ENCODE data around the gene CTIF. TPM values are rescaled to one million over a fixed set of nuclear protein-coding genes. Genes with fewer than 3 reads are reported as not detected.

The CTIF gene
- total RNA-seq, 6 donors from 2014 or later = 32.1 to 62.4 (median 47.8) TPM

- TF ChIP-seq POLR2AphosphoS5 (IDR thresholded peaks at IDR 0.05) (no peak), CTCF (IDR thresholded peaks at IDR 0.05) (no peak), POLR2A (IDR thresholded peaks at IDR 0.05) (no peak), EP300 (IDR thresholded peaks at IDR 0.05) (no peak)
- ATAC-seq (ENCODE audit: low FRiP score in 2 of 2) (no peak), DNase-seq (no peak)
- no peaks in the 10 kb centered on the region for H3K9me3 ChIP-seq
- H3K27ac ChIP-seq = no peak overlapping the region
- WGBS, 2 donors = 69 to 70% methylated on average over 14 of the region's 14 CpGs
- H3K4me3 ChIP-seq = no peak overlapping the region
- H3K4me1 ChIP-seq = peaks cover 20 to 43% (median 24%) of the 10 kb centered on the region in 4 donors
- no peaks in the 10 kb centered on the region for H3K36me3 ChIP-seq
- H3K27me3 ChIP-seq = no peaks in the 10 kb centered on the region
Measured at GRCh38 chr18:48893061-48893607, 354.3 kb downstream of the CTIF start.

- Histone ChIP-seq H3K27me3 (no peaks in the 10 kb centered on the region), H3K27ac (no peak overlapping the region), H3K36me3 (no peaks in the 10 kb centered on the region), H3K9me3 (no peaks in the 10 kb centered on the region), H3K4me1 (peaks cover 18 to 36% (median 23%) of the 10 kb centered on the region in 4 donors), H3K4me3 (no peak overlapping the region)
- 79 to 88% methylated on average over 13 to 18 of the region's 25 CpGs for WGBS, 2 donors
- DNase-seq = peak in 1 of 2 donors; percentile 82
- TF ChIP-seq CTCF (IDR thresholded peaks at IDR 0.05) = no peak
- no peak for TF ChIP-seq POLR2A (IDR thresholded peaks at IDR 0.05)
- TF ChIP-seq EP300 (IDR thresholded peaks at IDR 0.05) = no peak
- TF ChIP-seq POLR2AphosphoS5 (IDR thresholded peaks at IDR 0.05) = no peak
- peak in 1 of 2 donors; percentile 47 for ATAC-seq (ENCODE audit: low FRiP score in 2 of 2)
Measured at GRCh38 chr18:48893608-48894600, 355.1 kb downstream of the CTIF start.

- DNase-seq (no peak), ATAC-seq (ENCODE audit: low FRiP score in 2 of 2) (no peak)
- Histone ChIP-seq H3K36me3 (no peaks in the 10 kb centered on the region), H3K9me3 (no peaks in the 10 kb centered on the region), H3K4me1 (peaks cover 15 to 28% (median 20%) of the 10 kb centered on the region in 4 donors), H3K4me3 (no peak overlapping the region), H3K27me3 (no peaks in the 10 kb centered on the region), H3K27ac (no peak overlapping the region)
- WGBS, 2 donors = 82 to 84% methylated on average over 5 of the region's 5 CpGs
- TF ChIP-seq CTCF (IDR thresholded peaks at IDR 0.05) (no peak), POLR2A (IDR thresholded peaks at IDR 0.05) (no peak), POLR2AphosphoS5 (IDR thresholded peaks at IDR 0.05) (no peak), EP300 (IDR thresholded peaks at IDR 0.05) (no peak)
Measured at GRCh38 chr18:48894799-48895346, 356.0 kb downstream of the CTIF start.

- Histone ChIP-seq H3K27me3 (no peaks in the 10 kb centered on the region), H3K9me3 (no peaks in the 10 kb centered on the region), H3K27ac (peak overlapping the region; percentile 18 to 70 (median 43)), H3K36me3 (no peaks in the 10 kb centered on the region), H3K4me1 (peaks cover 15 to 29% (median 21%) of the 10 kb centered on the region in 4 donors), H3K4me3 (no peak overlapping the region)
- ATAC-seq (ENCODE audit: low FRiP score in 2 of 2) = no peak
- DNase-seq = no peak
- 67% methylated on average over 7 to 8 of the region's 8 CpGs for WGBS, 2 donors
- TF ChIP-seq POLR2AphosphoS5 (IDR thresholded peaks at IDR 0.05) (no peak), EP300 (IDR thresholded peaks at IDR 0.05) (no peak), POLR2A (IDR thresholded peaks at IDR 0.05) (no peak)
Measured at GRCh38 chr18:48896326-48896874, 357.6 kb downstream of the CTIF start.
